Activated CD4-positive, alpha-beta T cell treated with anti-CD3 and anti-CD28 coated beads for 24 hours (primary cell): ENCODE data around the gene RAD54L.
"Not testable (repeated sequence)": the region's sequence is repeated elsewhere in the genome, so short reads cannot be mapped to it uniquely, and the experiment has no call there.

Source experiments
- DNase-seq, 2 donors: peaks; one replicate each; pipeline ENCODE4 v3.0.0-alpha.2; 2020; ENCODE audit warnings: low read depth in 2 of 2

The RAD54L gene

DNA sequence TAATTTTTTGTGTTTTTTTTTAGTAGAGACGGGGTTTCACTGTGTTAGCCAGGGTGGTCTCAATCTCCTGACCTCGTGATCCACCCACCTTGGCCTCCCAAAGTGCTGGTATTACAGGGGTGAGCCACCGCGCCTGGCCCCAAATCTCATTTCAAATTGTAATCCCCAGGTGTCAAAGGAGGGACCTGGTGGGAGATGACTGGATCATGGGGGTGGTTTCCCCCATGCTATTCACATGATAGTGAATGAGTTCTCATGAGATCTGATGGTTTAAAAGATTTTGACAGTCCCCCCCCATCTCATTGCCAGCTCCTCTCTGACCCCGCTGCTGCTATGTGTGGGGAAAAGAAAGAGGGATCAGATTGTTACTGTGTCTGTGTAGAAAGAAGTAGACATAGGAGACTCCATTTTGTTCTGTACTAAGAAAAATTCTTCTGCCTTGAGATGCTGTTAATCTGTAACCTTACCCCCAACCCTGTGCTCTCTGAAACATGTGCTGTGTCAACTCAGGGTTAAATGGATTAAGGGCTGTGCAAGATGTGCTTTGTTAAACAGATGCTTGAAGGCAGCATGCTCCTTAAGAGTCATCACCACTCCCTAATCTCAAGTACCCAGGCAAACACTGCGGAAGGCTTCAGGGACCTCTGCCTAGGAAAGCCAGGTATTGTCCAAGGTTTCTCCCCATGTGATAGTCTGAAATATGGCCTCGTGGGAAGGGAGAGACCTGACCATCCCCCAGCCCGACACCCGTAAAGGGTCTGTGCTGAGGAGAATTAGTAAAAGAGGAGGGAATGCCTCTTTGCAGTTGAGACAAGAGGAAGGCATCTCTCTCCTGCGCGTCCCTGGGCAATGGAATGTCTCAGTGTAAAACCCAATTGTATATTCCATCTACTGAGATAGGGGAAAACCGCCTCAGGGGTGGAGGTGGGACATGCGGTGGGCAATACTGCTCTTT is 72.7 kb downstream of the RAD54L start:
- DNase-seq = not testable (repeated sequence)

GRCh38 chr1:46322191-46322590 is 74.6 kb downstream of the RAD54L start:
- DNase-seq = not testable (repeated sequence)

GRCh38 chr1:46325285-46326076 is 77.9 kb downstream of the RAD54L start:
- DNase-seq = not testable (repeated sequence)
